Stimulated activated CD4-positive, alpha-beta T cell treated with anti-CD3 and anti-CD28 coated beads, TNF-alpha, amount 100 ng/mL, for 1 hour (primary cell): ENCODE data around the gene CTDSPL.

Experiments used
- DNase-seq, 3 donors: peaks; one replicate each; pipeline ENCODE4 v3.0.0-alpha.2; 2020; ENCODE audit warnings: low read depth in 3 of 3, low spot score in 1 of 3

Gene CTDSPL

DNA sequence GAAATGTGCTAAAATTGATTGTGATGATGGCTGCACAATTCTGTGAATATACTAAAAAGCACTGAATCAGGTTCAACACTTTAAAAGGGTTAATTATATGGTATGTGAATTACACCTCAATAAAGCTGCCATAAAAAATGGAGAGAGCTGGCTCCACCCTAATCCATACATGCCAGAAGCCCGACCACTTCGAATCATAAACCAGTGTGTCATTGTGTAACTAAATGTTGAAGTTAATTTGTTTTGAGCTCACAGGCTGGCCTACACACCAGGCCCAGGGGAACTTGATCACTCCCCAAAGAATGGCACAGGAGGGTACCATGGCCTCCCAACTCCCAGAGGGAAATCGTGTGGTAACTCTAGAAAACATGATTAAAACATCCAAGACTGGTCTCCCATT, 153.8 kb downstream of the CTDSPL start:
- no peak for DNase-seq

DNA sequence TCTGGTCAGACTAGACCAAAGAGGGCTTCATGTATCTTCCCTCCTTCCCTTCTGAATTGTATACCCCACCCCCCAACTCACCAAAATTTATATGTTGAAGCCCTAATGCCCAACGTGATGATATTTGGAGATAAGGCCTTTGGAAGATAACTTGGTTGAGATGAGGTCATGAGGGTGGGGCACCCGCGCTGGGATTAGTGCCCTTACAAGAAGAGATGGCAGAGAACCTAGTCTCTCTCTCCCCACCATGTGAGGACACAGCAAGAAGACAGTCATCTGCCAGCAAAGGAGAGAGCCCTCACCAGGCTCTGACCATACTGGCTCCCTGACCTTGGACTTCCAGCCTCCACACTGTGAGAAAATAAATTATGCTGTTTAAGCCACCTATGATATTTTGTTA, 154.3 kb downstream of the CTDSPL start:
- no peak for DNase-seq

GRCh38 chr3:38016410-38016809, 154.7 kb downstream of the CTDSPL start:
- no peak for DNase-seq

DNA sequence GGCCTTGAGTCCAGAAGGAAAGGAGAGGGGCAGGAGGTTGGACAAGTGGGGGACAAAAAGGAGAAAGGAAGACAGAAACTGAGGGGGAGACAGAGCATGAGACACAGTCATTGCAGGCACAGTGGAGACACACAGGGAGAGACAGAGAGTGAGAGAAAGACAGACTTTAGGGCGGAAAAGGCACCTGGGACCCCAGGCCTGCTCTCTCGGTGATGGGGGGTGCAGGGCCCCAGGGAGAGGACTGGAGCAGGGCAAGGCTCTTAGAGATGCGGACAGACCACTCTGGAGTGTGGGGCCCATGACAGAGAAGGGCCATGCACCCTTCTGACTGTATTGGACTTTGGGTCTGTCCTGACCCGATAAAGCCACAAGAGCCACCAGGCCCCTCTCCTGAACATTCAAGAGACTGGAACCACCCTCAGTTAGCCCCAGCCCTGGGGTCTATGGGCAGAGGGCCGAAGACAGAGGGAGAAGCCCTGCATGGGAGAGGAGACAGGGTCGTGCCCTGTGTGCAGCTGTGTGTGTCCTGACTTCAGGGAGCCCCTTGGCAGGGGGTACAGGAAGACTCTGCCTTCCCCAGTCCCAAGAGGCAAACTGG, 155.3 kb downstream of the CTDSPL start:
- no peak for DNase-seq

DNA sequence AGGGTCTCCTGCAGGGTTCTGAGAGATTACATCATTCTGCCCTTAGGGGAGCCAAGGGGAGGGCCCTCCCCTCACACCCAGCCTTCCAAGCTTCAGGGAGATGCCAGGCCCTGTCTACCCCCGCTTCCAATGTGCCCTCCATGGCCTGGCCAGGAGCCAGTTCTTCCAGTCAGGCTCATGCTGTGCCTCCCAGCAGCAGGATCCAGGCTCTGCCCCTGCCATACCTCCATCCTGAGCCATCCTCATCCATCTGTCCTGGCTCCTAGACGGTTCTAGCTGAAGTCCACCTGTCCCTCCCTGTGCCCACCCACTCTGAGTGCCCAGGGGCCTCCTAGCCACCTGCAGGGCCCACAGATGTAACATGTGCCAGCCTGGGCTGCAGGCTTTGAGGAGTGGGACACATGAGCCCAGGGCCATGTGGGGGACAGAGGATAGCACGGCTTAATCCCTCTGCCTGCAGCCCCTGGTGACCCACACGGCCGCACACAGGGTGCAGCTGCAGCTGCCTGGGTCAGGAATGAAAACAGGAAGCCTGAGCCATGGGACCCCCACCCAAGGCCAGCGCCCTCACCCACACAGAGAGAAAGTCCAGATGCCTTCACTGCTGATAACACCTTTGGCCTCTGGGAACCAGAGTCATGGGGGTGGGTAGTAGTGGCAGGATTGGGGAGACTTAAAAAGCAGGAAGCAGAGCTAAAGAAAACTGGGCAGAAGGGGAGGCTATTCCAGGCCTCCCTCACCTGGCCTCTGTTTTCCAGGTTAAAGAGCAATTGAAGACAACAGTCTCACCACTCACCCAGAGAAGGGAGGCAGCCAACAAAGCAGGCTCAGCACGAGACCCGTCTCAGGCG, 156.0 kb downstream of the CTDSPL start:
- no peak for DNase-seq

- no peak for DNase-seq
Observed at GRCh38 chr3:38018296-38019266, 156.9 kb downstream of the CTDSPL start.

- no peak for DNase-seq
Observed at GRCh38 chr3:38019658-38020341, 158.1 kb downstream of the CTDSPL start.

DNA sequence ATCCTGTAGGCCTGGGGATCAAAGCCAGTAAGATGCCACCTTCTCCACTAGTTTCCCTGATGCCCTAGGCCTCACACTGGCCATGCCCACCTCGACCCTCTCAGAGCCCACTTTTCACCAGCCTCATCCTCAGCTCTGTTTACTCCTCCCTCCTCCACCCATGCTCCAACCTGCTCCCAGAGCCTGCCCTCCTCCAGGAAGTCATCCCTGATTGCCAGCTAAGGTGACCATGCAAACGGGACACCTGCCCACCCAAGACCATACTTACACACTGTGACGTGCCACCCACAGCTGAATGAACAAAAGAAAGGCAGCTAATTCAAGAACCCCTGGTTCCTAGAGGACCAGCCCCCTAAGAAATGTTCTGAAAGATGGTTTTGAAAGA, 158.7 kb downstream of the CTDSPL start:
- no peak for DNase-seq

- DNase-seq = no peak
Observed at GRCh38 chr3:38021196-38021595, 159.5 kb downstream of the CTDSPL start.

GRCh38 chr3:38022301-38022700, 160.6 kb downstream of the CTDSPL start:
- no peak for DNase-seq

DNA sequence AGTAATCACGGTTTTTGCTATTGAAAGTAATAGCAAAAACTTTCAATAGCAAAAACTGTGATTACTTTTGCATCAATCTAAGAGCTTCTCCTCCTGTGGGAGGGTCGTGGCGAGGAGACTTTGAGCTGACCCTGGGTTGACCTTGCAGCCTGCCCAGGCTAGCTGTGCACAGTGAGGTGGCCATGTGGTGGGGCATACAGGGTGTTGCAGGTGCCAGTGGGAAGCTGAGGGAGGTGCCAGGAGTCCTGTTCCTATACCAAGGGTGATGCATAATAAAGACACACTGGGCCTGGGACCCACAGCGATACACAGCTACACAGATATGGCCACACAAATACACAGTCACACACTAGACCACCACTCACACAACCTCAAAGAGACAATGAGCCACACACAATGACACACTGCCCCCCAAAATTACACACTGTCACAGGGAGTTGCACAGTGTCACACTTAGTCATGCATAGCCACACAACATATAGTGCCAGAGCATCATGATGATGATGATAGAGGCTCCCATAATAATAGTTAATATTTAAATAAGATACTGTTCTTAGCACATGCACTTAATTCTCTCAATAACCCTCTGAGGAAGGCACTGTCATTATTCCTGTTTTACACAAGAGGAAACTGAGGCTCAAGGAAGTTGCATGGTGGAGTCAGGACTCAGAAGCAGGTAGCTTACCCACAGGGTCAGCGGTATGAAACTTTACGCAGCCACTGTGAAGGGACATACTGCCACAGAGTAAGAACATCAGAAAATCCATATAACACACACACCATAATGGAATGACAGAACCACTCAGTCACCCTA, 161.4 kb downstream of the CTDSPL start:
- no peak for DNase-seq

DNA sequence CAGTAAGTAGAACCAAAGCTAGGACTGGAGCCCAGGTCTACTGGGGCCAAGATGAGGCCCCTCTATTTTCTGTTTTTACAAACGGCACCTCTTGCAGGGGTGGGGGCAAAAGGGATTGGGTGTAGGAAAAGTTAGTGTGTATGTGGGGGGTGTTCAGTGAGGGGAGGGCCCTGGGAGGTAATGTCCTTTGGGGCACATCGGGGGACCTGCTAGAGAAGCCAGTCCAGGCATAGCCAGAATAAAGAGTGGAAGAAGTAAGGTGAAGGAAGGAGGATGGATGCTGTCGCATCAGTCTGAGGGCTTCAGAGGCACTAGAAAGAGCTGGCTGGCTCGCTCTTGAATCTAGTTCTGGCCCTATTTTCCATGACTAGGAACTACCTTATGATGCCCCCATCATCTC, 165.2 kb downstream of the CTDSPL start:
- DNase-seq = no peak

- DNase-seq = no peak
Observed at GRCh38 chr3:38027466-38028465, 166.1 kb downstream of the CTDSPL start.

- DNase-seq = no peak
Observed at GRCh38 chr3:38028621-38029361, 167.1 kb downstream of the CTDSPL start.

DNA sequence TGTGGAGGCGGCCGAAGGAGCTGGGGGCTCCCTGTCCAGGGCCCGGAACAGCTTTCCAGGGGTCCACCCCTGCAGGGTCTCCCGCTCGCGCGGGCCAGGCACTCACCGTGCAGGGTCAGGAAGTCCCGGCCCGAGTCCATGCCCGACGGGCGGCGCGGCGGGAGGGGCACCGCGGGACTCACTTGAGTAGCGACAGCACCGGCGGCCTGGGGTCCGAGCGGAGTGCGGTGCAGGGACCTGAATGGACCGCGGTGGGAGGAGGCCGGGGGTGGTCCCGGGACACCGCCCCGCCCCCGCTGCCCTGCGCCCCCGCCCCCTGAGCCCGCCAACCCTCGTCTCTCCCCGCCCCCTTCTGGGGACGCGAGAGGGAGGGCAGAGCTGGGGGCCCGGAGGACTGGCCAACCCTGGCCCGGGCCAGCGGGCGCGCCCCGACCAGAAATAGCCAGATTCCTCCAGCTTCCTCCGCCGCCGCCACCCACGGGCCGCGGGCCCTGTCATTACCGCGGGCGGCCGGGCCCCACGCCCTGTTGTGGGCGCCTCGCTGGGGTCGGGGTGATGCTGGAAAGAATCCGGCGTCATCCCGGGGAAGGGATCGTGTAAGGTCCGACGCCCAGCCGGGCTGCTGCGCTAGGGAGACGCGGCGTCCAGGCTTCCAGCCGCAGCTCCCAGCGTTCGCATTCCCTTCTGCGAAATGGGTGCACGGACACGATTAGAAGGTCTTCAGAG, 167.9 kb downstream of the CTDSPL start, which contains the start of gene PLCD1:
TSS of gene PLCD1 (minus strand) at position 243 of the 726 bp plus-strand sequence. CDS start at position 140, 103 bp downstream.
- DNase-seq = no peak

- no peak for DNase-seq
Observed at GRCh38 chr3:38030126-38031021, 168.7 kb downstream of the CTDSPL start.
